GM19372 (cell line): ENCODE results near the gene B3GLCT.
"Not testable (repeated sequence)": the region's sequence is repeated elsewhere in the genome, so short reads cannot be mapped to it uniquely, and the experiment has no call there.

Experiments used
- ATAC-seq: cut with Tn5 transposase; IDR thresholded peaks from one replicate; pipeline ENCODE4 v1.9.1; 2021; ENCODE audit warnings: mild to moderate bottlenecking, low read depth, moderate library complexity; ENCODE audit not compliant: unreplicated experiment

Gene B3GLCT

DNA sequence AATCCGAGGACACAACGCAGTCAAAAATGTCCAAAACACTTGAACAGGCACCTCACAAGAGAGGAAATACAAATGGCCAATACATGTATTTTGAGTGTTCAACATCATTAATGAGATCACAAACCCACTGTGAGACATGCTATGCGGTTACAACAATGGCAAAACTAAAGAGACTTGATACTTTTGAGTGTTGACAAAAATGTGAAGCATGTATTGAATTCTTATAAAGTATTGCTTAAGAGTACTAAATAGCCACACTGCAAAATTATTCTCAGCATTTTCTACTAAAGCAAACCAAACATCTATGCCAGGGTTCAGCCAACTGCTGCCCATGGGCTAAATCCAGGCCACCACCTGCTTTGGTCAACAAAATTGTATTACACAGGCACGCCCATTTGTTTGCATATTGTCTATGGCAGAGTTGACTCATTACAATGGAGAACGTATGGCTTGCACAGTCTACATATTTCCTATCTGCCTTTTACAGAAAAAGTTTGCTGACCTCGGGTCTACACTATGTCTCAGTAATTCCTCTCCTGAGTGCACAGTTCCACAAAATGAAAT, 135.3 kb downstream of the B3GLCT start:
- no peak for ATAC-seq

- not testable (repeated sequence) for ATAC-seq
These were observed 139.8 kb downstream of the B3GLCT start for GRCh38 chr13:31339616-31340015.

DNA sequence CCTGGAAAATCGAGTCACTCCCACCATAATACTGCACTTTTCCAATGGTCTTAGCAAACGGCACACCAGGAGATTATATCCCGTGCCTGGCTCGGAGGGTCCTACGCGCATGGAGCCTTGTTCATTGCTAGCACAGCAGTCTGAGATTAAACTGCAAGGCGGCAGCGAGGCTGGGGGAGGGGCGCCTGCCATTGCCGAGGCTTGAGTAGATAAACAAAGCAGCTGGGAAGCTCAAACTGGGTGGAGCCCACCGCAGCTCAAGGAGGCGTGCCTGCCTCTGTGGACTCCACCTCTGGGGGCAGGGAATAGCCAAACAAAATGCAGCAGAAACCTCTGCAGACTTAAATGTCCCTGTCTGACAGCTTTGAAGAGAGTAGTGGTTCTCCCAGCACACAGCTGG, 141.1 kb downstream of the B3GLCT start:
- not testable (repeated sequence) for ATAC-seq

GRCh38 chr13:31346891-31347290, 147.1 kb downstream of the B3GLCT start:
- ATAC-seq = no peak

DNA sequence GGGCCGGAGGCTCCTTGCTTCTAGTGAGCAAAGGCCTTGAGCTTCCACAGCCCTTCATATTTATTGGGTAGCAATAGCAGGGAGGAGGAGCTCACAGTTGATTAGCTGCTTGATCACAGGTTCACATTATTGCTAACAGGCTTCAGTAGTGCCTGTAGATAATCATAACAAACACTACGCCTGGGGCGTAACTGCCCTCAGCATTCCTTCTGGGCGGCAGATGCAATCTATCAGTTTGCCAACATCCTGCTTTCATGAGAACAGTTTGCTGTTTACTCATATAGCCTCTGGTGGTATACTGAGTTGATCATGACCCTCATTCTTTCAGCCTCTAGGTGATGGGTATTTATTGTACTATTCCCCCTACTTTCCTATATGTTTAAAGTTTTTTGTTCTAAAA, 149.4 kb downstream of the B3GLCT start:
- ATAC-seq = no peak

- ATAC-seq = no peak
These were observed 150.8 kb downstream of the B3GLCT start for GRCh38 chr13:31350560-31350959.

GRCh38 chr13:31351376-31351775, 151.6 kb downstream of the B3GLCT start:
- no peak for ATAC-seq

DNA sequence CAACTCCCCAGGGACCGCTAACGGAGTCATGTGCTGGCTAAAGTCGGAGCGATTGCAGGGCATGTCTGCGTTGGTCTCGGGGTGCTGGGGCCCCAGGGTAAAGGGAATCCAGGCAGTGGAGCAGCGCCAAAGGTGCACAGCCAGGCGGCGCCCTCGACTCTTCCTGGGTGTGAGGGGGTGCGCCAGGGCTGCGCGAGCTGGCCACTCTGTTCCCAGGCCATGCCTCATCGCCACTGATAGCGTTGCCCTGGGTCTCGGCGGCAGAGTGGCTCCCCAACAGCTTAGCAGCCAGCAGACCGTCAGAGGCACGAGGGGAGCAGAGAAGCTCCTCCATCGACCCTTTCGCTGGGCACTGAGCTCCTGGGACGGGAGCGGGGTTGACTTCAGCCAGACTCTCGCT, 152.7 kb downstream of the B3GLCT start:
- ATAC-seq = no peak

DNA sequence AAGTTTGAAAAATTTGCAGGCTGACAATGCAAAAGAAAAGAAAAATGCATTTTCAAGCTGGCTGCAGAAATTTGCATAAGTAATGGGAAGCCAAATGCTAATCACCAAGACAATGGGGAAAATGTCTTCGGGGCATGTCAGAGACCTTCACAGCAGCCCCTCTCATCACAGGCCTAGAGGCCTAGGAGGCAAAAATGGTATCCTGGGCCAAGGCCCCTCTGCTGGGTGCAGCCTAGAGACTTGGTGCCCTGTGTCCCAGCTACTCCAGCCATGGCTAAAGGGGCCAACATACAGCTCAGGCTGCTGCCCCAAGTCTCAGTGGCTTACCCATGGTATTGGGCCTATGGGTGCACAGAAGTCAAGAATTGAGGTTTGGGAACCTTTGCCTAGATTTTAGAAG, 155.2 kb downstream of the B3GLCT start:
- ATAC-seq = no peak

- ATAC-seq = no peak
These were observed 157.2 kb downstream of the B3GLCT start for GRCh38 chr13:31356991-31357390.

DNA sequence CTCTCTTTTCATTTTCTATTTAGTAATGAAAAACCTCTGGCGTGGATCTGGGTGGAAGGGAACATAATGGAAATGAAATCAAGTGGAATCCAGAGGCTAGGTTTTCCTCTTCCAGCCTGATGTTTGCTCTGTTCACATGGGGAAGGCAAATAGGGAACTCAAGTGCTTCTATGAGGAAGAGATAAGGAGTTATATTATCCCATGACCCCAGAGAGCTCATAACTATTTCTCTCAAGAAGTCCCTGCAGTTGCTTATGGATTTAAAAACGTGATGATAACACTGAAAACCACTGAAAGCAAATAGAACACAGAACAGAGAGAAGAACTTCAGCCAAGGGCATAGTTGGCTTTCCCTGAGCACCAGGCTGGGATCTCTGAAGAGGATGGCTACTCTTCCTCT, 157.8 kb downstream of the B3GLCT start:
- no peak for ATAC-seq

DNA sequence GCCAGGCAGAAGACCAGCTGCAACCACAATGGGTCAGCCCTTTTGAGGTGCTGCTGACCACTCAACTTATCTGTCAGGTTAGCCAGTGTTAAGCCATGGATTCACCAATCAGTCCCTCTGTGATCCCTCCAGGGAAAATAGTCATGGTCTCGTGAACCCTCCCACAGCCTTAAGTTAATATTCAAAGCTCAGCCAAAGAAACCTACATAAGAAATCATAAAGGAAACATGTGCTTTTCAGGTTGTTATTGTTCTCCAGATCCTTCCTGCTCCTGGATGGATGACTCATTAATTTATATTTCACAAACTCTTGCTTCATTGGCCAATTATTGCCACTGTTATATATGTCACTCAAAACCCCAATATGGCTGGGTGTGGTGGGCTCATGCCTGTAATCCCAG, 161.9 kb downstream of the B3GLCT start:
- no peak for ATAC-seq

GRCh38 chr13:31365630-31366029, 165.9 kb downstream of the B3GLCT start:
- no peak for ATAC-seq

DNA sequence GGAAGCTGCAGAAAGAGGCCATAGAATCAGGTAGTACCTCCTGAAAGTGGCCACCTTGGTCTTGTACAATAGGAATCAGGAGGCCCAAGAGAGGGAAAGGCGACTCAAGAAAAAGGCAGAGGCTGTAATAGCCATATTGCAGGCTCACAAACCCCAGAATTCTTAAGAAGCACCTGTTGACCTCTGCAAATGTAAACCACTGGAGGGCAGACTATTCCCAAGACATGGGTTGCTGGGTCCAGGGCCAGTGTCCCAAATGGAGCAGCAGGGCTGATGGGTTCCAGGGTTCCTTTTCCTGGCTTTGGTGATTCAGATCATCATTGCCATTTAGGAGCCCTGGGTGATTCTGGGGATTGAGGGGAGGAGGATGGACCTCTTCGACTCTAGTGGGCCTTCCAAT, 167.6 kb downstream of the B3GLCT start:
- no peak for ATAC-seq

DNA sequence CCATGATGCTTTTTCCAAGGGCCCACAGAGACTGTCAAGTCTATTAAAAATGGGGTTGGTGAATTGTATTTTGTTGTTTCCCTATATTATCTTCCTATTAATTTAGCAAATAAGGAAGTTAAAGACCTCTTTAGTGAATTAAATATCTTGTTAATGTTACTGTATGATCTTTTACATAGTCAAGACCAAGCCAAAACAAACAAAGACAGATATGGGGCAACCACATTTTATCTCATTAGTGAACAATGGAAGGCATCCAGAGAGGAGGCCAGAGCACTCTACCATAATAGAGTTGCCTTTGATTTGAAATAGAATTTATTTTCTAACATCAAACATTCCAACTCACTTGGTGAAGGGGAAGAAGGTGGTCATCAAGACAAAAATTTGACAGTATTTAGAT, 169.4 kb downstream of the B3GLCT start:
- ATAC-seq = no peak

DNA sequence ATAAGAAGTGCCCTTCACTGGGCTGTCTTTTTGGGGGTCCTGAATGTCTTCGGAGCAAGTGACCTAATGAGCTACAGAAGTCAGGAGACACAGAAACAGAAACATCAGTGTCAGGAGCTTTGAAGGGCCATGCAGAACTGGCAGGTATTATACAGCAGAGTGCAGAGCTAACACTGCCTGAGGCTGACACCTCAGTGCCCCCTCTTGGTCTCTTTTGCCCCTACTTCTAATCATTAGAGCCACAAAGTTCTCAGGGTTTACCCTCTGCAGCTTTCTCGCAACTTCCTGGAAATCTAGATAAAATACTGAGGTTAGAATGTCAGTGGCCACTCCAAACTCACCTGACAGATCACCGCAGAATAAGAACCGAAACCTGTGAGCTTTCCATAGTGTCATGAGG, 172.7 kb downstream of the B3GLCT start:
- ATAC-seq = no peak

- ATAC-seq = no peak
These were observed 174.9 kb downstream of the B3GLCT start for GRCh38 chr13:31374682-31375081.

GRCh38 chr13:31377946-31378345, 178.2 kb downstream of the B3GLCT start:
- ATAC-seq = peak; percentile 78

GRCh38 chr13:31380715-31381114, 180.9 kb downstream of the B3GLCT start:
- no peak for ATAC-seq
